Kidney glomerular epithelial cell (primary cell): ENCODE measurements around the gene GPATCH2L.

ENCODE experiments used
- DNase-seq: peaks from one replicate; lab custom pipeline; 2025; lab: John Stamatoyannopoulos, UW

Gene GPATCH2L

GRCh38 chr14:76151398-76152332 is at the start of gene GPATCH2L:
GPATCH2L (plus strand) TSS chr14:76151922; CDS start chr14:76154364, 2,442 bp downstream.
- DNase-seq = peak; percentile 87

GRCh38 chr14:76104802-76105355 is 46.8 kb upstream of the GPATCH2L start:
- DNase-seq = no peak

- no peak for DNase-seq
Observed at GRCh38 chr14:76106188-76106587, 45.5 kb upstream of the GPATCH2L start.

- DNase-seq = no peak
Observed at GRCh38 chr14:76109087-76109880, 42.4 kb upstream of the GPATCH2L start.

GRCh38 chr14:76112889-76113624 is 38.7 kb upstream of the GPATCH2L start:
- no peak for DNase-seq

GRCh38 chr14:76113691-76114090 is 38.0 kb upstream of the GPATCH2L start:
- DNase-seq = no peak

- DNase-seq = no peak
Observed at GRCh38 chr14:76115010-76115422, 36.7 kb upstream of the GPATCH2L start.

GRCh38 chr14:76117789-76118484 is 33.8 kb upstream of the GPATCH2L start:
- DNase-seq = no peak

- DNase-seq = no peak
Observed at GRCh38 chr14:76118594-76118993, 33.1 kb upstream of the GPATCH2L start.

GRCh38 chr14:76121089-76121748 is 30.5 kb upstream of the GPATCH2L start:
- no peak for DNase-seq

GRCh38 chr14:76123426-76124225 is 28.1 kb upstream of the GPATCH2L start:
- no peak for DNase-seq

GRCh38 chr14:76125511-76125910 is 26.2 kb upstream of the GPATCH2L start:
- no peak for DNase-seq

- no peak for DNase-seq
Observed at GRCh38 chr14:76126076-76126475, 25.6 kb upstream of the GPATCH2L start.

GRCh38 chr14:76129851-76130576 is 21.7 kb upstream of the GPATCH2L start:
- no peak for DNase-seq

GRCh38 chr14:76131071-76131965 is 20.4 kb upstream of the GPATCH2L start:
- no peak for DNase-seq

- no peak for DNase-seq
Observed at GRCh38 chr14:76133103-76133502, 18.6 kb upstream of the GPATCH2L start.

GRCh38 chr14:76134231-76134630 is 17.5 kb upstream of the GPATCH2L start:
- no peak for DNase-seq

GRCh38 chr14:76135722-76136121 is 16.0 kb upstream of the GPATCH2L start:
- no peak for DNase-seq
